Measurements from ENCODE around the gene MFNG.

The MFNG gene

DNA sequence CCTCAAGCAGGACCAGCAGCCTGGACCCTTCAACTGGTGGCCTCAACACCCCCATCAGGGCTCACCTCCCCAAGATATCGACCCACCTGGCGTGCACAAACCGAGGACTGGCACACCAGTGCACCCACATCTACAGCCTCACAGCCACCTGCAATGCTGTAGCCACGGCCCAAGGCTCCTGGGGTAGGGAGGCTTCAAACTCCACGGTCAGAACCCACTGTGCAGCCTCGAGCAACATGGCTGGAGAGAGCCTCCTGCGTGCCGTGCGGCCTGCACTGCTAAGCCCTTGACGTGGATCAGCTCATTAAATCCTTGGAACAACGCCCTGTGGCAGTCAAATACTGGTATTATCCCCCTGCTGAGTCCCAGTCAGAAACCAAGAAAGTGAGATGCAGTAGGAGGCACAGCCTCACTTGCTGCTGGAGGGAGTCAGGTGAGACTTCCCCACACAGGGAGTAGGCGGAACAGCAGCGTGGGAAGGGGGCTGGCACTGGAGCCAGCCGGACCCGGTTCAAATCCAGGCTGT lies 28.4 kb upstream of the MFNG start:
- in situ Hi-C loops (cut with MboI; ENCODE audit: low sequenced_read_pairs) = no loop called here

DNA sequence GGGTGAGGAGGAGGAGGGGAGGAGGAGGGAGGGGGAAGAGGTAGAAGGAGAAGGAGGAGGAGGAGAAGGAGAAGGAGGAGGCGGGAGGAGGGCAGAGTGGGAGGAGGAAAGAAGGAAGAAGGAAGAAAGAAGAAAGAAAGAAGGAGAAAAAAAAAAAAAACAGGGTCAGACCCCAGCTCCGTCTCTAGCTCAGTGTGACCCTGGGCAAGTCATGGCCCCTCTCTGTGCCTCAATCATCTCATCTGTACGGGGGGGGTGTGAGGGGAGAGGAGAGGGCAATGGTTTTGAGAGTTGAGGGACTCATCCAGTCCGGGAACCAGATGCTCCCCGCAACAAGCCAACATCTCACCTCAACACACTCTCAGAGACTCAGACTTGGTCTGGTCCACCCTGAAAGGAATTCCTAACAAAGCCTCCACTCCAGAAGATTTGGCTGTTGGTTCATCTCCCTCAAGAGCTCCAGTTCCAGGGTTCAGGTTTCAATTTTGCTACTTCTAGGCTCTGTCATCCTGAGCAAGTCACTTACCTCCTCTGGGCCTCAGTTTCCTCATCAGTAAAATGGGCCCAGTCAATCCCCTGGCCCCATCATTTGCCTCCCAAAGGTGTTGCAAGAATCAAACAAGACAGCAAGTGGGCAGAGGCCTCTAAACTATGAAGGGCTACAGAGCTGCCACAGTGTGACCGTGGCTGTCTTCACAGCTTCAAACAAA lies 25.4 kb upstream of the MFNG start:
- in situ Hi-C loops (cut with MboI; ENCODE audit: low sequenced_read_pairs) = no loop called here

DNA sequence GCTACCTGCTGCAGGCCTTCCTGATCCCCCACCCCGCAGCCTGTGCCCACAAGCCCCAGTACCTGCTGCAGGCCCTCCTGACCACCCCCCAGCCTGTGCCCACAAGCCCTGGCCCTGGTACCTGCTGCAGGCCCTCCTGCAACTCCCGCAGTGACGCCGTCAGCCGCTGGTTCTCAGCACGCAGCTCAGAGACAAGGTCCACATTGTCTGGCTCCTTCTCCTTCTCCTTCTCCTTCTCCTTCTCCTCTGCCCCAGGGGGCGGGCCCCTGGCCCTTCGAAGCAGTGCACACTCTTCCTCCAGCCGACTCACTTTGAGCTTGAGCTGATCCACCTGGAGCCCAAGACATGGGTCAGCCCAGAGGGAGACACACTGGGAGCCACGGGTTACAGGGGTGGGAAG lies 23.9 kb upstream of the MFNG start:
- in situ Hi-C loops (cut with MboI; ENCODE audit: low sequenced_read_pairs) = no loop called here

DNA sequence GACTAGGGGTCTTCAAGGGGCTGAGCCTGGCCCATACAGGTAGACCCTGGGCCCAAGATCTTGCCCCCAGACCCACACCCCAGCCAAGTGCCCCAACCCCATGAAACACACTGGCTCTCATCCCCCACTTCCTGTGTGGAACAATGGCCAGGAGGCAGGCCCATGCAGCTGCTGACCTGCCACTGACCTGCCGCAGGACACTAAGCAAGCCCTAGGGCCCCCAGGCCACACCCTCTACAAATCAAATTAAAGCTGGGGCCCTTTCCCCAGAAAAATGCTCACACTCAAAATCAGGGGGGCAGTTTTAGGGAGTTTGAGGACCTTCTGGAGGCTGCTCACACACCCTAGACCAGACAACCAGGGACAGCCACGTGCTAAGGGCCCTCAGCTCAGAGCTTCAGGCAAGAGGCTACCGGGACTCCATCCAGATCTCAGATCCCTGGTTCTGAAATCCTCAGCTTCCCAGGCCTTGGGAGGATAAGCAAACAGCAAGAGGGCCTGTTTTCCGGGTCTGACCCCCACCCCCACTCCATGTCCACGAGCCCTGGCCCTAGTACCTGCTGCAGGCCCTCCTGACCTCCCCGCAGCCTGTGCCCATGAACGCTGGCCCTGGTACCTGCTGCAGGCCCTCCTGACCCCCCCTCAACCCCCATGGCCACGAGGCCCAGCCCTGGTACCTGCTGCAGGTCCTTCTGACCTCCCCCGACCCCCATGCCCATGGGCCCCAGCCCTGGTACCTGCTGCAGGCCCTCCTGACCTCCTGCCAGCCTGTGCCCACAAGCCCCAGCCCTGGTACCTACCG lies 23.1 kb upstream of the MFNG start:
- in situ Hi-C loops (cut with MboI; ENCODE audit: low sequenced_read_pairs) = no loop called here

DNA sequence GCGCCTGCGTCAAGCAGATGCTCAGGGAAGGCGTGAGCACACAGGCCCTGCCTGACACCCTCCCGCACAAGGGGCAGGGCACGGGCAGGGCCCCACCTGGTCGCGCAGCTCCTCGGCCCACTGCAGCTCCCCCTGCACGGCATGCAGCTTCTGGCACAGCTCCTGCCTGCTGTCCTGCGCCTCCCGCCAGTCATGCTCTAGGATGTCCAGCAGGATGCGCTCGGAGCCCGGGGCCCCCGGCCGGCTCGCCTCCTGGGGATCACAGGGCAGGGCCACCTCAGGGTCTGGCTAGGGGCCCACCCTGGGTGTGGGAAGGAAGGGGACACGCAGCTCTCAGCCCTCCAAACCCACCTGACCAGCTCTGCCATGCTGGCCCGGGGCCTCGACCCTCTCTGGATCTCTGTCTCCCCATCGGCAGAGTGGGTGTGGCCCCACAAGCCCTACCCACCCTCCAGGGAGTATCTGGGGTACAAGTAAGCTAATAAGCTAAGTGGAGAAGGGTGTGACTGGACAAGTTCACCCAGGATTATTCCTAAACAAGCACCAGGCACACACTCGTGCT lies 22.3 kb upstream of the MFNG start:
- in situ Hi-C loops (cut with MboI; ENCODE audit: low sequenced_read_pairs) = no loop called here

DNA sequence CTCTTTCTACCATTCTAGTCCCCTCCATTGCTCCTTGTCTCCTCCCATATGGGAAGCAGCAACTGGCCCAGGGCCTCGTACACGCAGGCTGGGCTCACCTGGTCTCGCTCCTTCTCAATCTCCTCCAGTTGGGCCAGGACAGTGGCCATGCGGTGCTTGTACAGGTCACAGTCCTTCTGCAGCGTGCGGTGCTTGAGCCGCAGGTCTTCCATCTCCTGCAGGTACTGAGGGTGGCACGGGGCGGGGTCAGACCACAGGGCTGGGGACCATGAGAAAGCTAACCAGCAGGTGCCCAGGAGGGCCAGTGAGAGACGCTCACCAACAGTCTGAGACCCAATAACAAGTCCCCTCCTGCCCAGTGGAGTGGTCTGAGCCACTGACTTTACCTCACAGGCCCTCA lies 21.5 kb upstream of the MFNG start:
- in situ Hi-C loops (cut with MboI; ENCODE audit: low sequenced_read_pairs) = no loop called here

DNA sequence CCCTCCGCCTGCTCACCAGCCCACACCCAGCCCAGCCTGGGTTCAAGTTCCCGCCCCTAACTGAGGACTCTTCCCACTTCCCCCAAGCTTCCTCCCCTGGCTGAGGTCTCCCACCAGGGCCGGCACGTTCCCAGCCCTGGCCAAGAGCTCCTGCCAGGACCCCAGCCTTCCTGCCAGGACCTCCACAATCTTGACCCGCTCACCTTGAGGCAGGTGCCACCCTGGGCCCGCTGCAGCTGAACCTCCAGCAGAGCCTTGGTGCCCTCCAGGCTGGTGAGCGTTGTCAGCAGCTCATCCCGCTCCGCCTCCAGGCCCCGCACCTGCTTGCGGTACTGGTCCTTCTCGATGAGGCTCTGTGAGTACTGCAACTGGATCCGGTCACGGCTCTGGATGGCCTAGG lies 19.8 kb upstream of the MFNG start:
- in situ Hi-C loops (cut with MboI; ENCODE audit: low sequenced_read_pairs) = no loop called here

DNA sequence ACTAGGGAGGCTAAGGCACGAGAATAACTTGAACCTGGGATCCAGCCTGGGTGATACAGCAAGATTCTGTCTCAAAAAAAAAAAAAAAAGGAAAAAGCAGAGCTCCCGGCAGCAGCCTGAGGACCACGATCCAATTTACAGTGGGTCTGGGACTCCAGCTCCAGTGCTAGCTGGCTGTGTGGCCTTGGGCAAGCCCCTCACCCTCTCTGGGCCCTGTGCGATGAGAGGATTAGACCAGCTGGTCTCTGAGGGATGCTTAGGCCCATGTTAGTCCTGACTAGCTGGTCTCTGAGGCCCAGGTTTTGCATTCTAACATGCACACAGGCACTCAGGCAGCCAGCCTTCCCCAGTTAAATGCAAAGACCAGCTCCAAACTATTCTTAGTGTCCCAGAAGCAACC lies 19.4 kb upstream of the MFNG start:
- in situ Hi-C loops (cut with MboI; ENCODE audit: low sequenced_read_pairs) = no loop called here

DNA sequence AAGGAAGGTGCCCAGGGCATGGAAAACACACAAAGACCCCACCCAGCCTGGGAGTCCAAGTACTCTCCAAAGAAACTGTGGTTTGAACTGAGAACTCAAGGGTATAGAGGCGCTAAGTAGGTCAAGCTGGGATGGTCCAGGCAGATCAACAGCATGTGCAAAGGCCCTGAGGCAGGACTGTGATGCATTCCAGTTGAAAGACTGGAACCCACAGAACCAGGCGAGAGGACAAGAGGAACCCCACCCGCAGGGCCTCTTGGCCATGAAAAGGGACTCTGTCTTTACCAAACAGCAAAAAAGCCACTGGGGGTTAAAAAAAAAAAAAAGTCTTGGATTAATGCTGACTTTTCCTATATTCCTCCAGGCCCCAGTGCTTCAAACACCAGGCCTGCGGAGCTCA lies 18.8 kb upstream of the MFNG start:
- in situ Hi-C loops (cut with MboI; ENCODE audit: low sequenced_read_pairs) = no loop called here

DNA sequence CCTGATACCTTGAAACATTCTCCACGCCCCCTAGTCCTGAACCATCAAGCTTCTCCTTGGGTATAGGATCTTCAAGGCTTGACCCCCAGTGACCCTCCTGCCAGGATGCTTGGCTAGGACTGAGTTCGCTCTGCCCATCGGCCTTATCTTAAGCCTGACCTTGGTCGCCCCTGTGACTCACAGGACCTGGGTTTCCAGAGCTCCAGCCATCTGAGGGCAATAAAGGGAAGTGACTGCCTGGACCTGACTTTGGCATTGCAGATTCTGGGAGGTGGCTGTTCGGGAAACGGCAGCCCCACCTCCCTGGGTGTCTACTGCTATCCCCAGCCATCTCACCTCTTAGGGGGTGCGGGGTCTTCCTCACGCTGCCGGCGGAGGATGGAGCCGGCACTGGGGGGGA lies 17.7 kb upstream of the MFNG start:
- in situ Hi-C loops (cut with MboI; ENCODE audit: low sequenced_read_pairs) = no loop called here

DNA sequence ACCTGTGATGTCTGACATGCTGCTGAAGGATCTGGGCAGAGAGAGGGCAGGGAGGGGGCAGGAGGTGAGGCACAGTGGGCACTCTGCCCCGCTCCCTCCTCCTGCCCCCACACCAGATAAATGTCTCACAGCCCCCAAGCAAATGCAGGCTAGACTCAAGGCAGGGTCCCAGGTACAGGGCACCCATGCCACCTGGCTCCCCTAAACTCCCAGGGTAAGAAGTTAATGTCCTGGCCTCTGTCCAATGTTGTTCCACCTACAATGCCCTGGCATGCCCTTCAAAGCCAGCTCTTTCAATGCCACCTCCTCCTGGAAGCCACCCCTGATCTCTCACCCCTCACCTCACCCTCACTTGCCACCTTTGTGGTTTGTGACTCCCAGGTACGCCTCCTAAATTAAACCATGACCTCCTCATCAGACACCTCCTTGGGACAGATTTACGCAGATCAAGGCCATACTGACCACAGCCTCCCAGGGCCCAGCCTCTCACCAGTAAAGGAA lies 17.0 kb upstream of the MFNG start:
- in situ Hi-C loops (cut with MboI; ENCODE audit: low sequenced_read_pairs) = no loop called here

DNA sequence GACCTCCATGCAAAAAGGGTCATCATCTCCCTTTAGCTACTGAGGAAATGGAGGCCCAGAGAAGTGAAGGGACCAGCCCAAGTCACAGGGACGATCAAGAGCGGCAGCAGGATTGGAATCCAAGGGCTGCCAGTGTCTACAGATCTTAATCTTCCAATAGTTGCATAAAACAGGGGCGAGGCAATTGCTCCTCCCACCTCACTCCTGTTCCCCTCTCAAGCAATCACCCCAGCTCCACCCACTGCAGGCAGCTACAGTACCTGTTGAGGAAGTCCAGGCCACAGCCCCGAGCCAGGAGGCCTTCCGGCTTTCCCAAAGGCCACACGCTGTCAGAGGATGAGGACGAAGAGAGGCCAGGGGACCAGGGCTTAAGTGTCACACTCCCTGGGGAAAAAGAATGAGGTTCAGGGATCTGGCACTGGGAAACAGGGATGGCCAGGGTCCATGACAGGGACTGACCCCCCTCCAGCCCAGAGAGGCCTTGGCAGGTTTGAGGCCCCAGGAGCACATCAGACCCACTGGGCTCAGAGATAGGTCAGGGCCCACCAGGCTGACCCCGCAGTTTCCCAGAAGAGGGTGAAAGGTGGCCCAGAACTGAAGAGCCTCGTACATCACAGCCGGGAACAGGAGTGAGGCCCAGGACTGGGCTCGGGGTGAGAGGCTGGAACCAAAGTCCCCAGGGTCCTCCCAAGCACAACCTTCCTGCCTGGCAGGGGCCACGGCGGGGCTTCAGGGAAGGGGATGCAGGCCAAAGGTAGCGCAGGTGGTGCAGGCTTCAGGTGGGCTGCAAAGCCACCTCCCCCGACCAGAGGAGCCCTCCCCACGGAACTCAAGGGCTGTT lies 16.4 kb upstream of the MFNG start:
- in situ Hi-C loops (cut with MboI; ENCODE audit: low sequenced_read_pairs) = no loop called here

DNA sequence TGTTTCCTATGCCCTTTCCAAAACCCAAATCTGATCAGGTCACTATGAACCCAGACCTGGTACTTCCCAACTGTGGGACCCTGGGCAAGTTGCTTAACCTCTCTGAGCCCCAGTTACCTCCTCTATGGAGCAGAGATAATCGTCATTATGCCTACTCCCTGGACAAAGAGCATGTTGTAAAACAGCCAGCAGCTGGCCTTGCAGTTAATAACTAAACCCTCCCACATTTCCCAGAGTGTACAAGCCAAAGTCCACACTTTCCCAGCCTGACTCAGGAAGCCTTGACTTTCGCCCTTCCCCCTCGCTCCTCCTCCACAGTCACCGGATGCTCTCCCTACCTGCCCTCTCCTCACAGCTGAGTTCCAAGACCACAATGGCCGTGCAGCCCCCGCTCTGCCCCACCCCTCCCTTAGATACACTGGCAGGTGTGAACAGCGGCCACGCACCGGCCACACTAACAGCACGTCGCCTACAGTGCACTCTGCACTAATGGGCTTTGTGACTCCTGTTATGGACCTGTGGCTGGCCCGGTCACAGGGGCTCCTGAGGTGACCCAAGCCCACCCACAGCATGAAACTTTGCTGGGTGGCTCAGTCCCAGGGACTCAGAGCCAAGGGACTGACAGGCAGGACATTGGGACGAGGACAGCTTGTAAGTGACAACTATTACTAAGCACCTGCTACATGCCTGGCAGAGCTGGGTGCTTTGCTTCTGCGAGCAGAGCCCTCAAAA lies 15.6 kb upstream of the MFNG start:
- in situ Hi-C loops (cut with MboI; ENCODE audit: low sequenced_read_pairs) = no loop called here

DNA sequence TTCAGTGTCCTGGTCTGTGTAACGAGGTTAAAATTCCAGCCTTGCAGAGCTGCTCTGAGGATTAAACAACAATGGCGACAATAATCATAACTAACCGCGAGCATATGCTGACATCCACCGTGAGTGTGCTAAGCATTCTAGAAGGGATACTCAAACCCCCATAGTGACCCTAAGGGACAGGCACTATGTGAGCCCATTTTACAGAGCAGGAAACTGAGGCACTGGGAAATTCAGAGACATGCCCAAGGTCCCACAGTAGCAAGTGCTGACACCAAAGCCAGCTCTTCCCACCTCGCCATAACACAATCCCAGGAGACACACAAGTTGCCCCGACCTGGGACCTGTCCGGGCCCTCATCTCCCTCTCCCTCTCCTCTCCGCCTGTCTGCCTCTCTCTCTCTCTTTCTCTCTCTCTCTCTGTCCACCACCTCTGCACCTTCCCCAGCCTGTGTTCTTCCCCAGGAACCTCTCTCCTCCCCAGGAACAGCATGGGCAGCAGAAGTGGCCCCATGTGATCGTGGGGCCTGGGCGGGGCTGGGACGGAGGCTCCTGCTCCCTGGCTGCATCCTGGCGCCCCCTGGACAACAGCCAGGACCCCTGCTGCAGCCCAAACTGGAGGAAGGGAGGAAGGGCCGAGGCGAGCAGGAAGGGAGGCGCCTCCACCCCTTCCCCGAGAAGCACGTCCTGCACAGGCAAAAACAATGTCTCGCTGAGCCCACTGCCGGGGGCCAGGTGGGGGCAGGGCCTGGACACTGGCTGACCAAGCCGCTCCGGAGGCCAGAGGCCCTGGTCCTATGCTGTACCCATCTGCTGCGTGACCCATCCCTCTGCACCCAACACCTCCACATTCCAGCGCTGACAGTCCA lies 14.8 kb upstream of the MFNG start:
- in situ Hi-C loops (cut with MboI; ENCODE audit: low sequenced_read_pairs) = no loop called here

DNA sequence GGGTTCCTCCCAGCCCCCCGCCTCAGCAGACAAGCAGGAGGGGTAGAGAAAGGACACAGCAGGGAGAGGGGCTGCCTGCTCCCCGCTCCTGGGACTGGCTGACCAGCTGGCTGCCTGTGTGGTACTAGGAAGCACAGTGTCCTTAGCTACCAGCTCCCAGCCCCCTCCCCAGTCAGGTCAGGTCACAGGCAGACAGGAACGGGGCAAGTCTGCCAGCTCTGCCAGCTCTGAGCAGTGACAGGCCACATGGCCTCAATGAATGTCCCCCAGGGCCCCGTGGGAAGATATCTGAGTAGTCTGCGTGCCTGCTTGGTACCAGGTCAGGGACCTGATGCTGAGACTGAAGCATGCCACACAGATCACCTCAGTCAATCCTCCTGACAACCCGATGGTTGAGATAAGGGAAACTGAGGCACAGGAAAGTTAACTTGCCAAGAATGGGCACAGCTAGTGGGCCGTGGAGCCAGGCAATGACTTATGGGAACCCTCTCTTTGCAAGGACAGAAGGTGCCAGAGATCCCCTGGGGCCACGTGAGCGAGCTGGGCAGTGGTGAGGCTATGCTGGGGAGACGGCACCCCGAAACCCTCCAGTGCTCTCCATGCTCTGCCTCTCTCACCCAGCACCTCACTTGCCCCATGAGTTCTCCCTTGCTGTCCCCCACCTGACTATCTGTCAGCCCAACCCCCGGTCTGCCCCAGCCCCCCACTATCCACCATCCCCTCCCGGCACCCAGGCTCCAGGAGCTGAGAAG lies 13.8 kb upstream of the MFNG start:
- in situ Hi-C loops (cut with MboI; ENCODE audit: low sequenced_read_pairs) = no loop called here

DNA sequence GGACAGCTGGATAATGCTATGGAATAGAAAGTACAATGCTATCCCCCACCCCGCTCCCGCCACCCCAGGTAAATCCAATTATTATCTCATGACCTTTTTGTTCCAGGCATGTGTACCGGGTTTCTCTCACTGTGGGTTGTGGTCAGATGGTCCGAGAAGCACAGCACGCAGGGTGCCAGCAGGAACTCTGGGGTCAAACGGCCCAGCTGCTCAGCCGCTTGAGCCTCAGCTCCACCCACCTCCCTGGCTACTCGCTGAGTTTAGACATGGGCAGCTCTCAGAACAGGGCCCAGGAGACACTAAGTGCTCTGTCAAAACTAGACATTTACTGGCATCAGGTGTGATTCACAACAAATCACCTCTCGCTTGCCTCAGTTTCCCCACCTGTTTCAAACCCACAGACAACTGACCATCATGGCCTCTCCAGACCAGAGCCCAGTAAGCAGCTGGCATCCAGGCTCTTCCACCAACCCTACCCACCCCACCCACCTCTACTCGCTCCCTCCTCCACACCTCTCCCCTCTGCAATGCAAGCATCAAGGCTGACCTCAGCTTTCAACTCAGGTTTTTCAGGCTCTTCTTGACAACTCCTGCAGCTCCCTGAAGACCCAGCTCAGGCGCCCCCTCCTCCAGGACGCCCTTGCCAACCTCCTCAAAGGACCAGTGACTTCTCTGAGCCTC lies 13.0 kb upstream of the MFNG start:
- in situ Hi-C loops (cut with MboI; ENCODE audit: low sequenced_read_pairs) = no loop called here

DNA sequence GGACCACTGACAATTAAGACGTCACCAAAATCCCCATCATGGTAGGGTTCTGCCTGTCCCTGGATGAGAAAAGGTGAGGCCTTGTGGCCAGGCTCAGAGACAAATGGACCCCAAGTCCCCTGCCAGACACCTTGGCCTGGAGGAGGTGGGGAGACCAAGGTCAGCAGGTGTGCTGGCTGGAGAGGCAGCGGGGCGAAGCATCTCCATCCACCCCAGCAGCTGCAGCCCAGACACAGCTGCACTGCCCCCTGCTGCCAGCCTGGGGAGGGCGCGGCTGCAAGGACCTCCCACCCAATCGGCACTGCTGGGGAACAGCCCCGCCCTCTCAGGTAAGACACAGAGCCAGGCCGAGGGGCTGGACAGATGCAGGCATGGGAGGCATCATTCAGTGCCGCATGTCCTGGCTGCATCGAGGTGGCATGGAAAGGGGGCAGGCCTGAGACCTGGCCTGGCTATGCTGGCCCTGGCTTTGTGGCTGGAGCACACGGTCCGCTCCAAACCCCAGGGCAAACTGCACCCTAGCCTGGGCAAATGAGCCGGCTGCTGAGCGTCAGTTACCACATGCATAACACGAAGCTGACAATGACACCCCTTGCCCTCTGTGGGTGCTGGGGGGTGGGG lies 12.2 kb upstream of the MFNG start:
- in situ Hi-C loops (cut with MboI; ENCODE audit: low sequenced_read_pairs) = no loop called here
